Left forelimb (tissue), 1 donor: Measurements from ENCODE around the gene PLA2G10.
"Not testable (repeated sequence)": the region's sequence is repeated elsewhere in the genome, so short reads cannot be mapped to it uniquely, and the experiment has no call there.

Experiments
- DNase-seq: peaks from one replicate; pipeline ENCODE4 v3.0.0-alpha.2; 2018; ENCODE audit warnings: low spot score

Gene PLA2G10

GRCh38 chr16:14694129-14694528, at the start of gene PLA2G10:
PLA2G10 (minus strand) TSS chr16:14694308; CDS start chr16:14694229, 79 bp downstream.
- not testable (repeated sequence) for DNase-seq

- not testable (repeated sequence) for DNase-seq
Measured at GRCh38 chr16:14742273-14743128, 48.4 kb upstream of the PLA2G10 start, which contains the start of gene NPIPA2. NPIPA2 (plus strand) TSS chr16:14742533; CDS start chr16:14748066, 5,533 bp downstream.

- DNase-seq: not testable (repeated sequence)
Measured at GRCh38 chr16:14741794-14742193, 47.7 kb upstream of the PLA2G10 start.

- DNase-seq: not testable (repeated sequence)
Measured at GRCh38 chr16:14740832-14741385, 46.8 kb upstream of the PLA2G10 start.

GRCh38 chr16:14733233-14733632, 39.1 kb upstream of the PLA2G10 start:
- DNase-seq: not testable (repeated sequence)

GRCh38 chr16:14703156-14704011, 9.3 kb upstream of the PLA2G10 start, which contains the start of gene NPIPA3:
NPIPA3 (plus strand) TSS chr16:14703411; CDS start chr16:14708944, 5,533 bp downstream.
- DNase-seq: not testable (repeated sequence)

GRCh38 chr16:14702672-14703071, 8.6 kb upstream of the PLA2G10 start:
- not testable (repeated sequence) for DNase-seq

GRCh38 chr16:14701859-14702258, 7.8 kb upstream of the PLA2G10 start:
- not testable (repeated sequence) for DNase-seq

- not testable (repeated sequence) for DNase-seq
Measured at GRCh38 chr16:14685870-14686793, 8.0 kb downstream of the PLA2G10 start.

GRCh38 chr16:14682121-14682520, 12.0 kb downstream of the PLA2G10 start:
- DNase-seq: no peak

GRCh38 chr16:14681115-14681514, 13.0 kb downstream of the PLA2G10 start:
- DNase-seq: no peak

- DNase-seq: not testable (repeated sequence)
Measured at GRCh38 chr16:14680396-14680795, 13.7 kb downstream of the PLA2G10 start.

GRCh38 chr16:14678748-14679497, 15.2 kb downstream of the PLA2G10 start:
- no peak for DNase-seq

- DNase-seq: no peak
Measured at GRCh38 chr16:14677627-14678026, 16.5 kb downstream of the PLA2G10 start.

GRCh38 chr16:14676633-14677032, 17.5 kb downstream of the PLA2G10 start:
- no peak for DNase-seq

- no peak for DNase-seq
Measured at GRCh38 chr16:14672403-14672971, 21.6 kb downstream of the PLA2G10 start.

- DNase-seq: no peak
Measured at GRCh38 chr16:14669776-14670175, 24.3 kb downstream of the PLA2G10 start.

- no peak for DNase-seq
Measured at GRCh38 chr16:14668556-14669223, 25.4 kb downstream of the PLA2G10 start.
